HepG2 (cell line): ENCODE results near the gene LAMTOR3. TPM values are rescaled to one million over a fixed set of nuclear protein-coding genes. Genes with fewer than 3 reads are reported as not detected.

Experiments used
- ATAC-seq: fragments of 200-7000 bp; cut with Tn5 transposase; 3 replicates; pipeline ENCODE4 v1.9.1; 2020; ENCODE audit warnings: mild to moderate bottlenecking, moderate library complexity
- BruUV-seq: library from RNA; stranded (reverse); fragments of 400-500 nt; replicated peaks from 2 replicates; lab custom pipeline; 2021; lab: Mats Ljungman, UMichigan
- CTCF ChIA-PET: fragments of 300-600 bp; formaldehyde crosslinking; extraction: SDS; loops from one replicate; lab custom pipeline; 2021; ENCODE audit warnings: low total read pairs, inconsistent platforms, low intra/inter-chr PET ratio; lab: Yijun Ruan, JAX
- POLR2A ChIA-PET: fragments of 350-600 bp; sonication (Branson Sonifier 250); formaldehyde crosslinking; loops from one replicate; lab custom pipeline; 2020; ENCODE audit warnings: antibody characterized with exemption, inconsistent platforms; lab: Yijun Ruan, JAX
- DNase-seq: peaks from one replicate; pipeline ENCODE4 v3.0.0-alpha.2; 2015; ENCODE audit warnings: low spot score
- FAIRE-seq: peaks from 3 replicates; lab custom pipeline; 2011; peaks lifted over from hg19 to GRCh38; lab: Jason Lieb, UNC
- H2AFZ ChIP-seq: one replicate; pipeline ENCODE4 v1.6.1; 2011; ENCODE audit warnings: low read length, inconsistent platforms
- H3K27ac ChIP-seq: fragments of 300-600 bp; 3 replicates; pipeline ENCODE4 v1.8.0; 2011; ENCODE audit warnings: mixed run types, mild to moderate bottlenecking, mixed read lengths, low read length, inconsistent platforms; ENCODE audit not compliant: insufficient read depth; ENCODE audit errors: extremely low read length
- H3K27me3 ChIP-seq, 2 experiments: fragments of 200-600 bp in 1 of 2; 2 replicates in 1 of 2; 3 replicates in 1 of 2; pipeline versions ENCODE4 v1.6.0 to v1.8.0; 2011; ENCODE audit warnings: low read length in 2 of 2, mild to moderate bottlenecking in 2 of 2, moderate library complexity in 2 of 2, inconsistent platforms in 1 of 2; ENCODE audit not compliant: insufficient read depth in 2 of 2, control insufficient read depth in 1 of 2
- H3K36me3 ChIP-seq, 2 experiments: fragments of 200-600 bp in 1 of 2; replicated peaks in 1 of 2; 2 replicates in 1 of 2; 3 replicates in 1 of 2; pipeline versions ENCODE4 v1.5.1 to v1.8.0; 2011; ENCODE audit warnings: low read length in 2 of 2, inconsistent platforms in 1 of 2; ENCODE audit not compliant: insufficient read depth in 2 of 2, control insufficient read depth in 1 of 2
- H3K4me1 ChIP-seq: 2 replicates; pipeline ENCODE4 v1.5.1; 2012; ENCODE audit warnings: low read length, inconsistent platforms; ENCODE audit not compliant: insufficient read depth
- H3K4me2 ChIP-seq: 2 replicates; pipeline ENCODE4 v1.6.0; 2011; ENCODE audit warnings: low read depth, low read length, inconsistent platforms
- H3K4me3 ChIP-seq, 3 experiments: fragments of 200-600 bp in 1 of 3; sonication (generic), shearing (Covaris generic) in 1 of 3; replicated peaks in 1 of 3; 2 replicates each; pipeline ENCODE4 v1.5.1; 2011 to 2016; ENCODE audit warnings: low read length in 3 of 3, inconsistent platforms in 2 of 3, low read depth in 2 of 3, mild to moderate bottlenecking in 2 of 3, control low read depth in 1 of 3, mixed read lengths in 1 of 3; ENCODE audit not compliant: insufficient read depth in 1 of 3
- H3K79me2 ChIP-seq: one replicate; pipeline ENCODE4 v1.6.1; 2011; ENCODE audit warnings: low read length, inconsistent platforms; ENCODE audit not compliant: insufficient read depth
- H3K9ac ChIP-seq: 2 replicates; pipeline ENCODE4 v1.6.0; 2011; ENCODE audit warnings: mild to moderate bottlenecking, low read depth, low read length, inconsistent platforms; ENCODE audit not compliant: insufficient read depth
- H3K9me3 ChIP-seq: 2 replicates; pipeline ENCODE4 v1.5.1; 2012; ENCODE audit warnings: mild to moderate bottlenecking, low read length
- H4K20me1 ChIP-seq: 2 replicates; pipeline ENCODE4 v1.6.0; 2011; ENCODE audit warnings: inconsistent platforms, mild to moderate bottlenecking, low read length, moderate library complexity; ENCODE audit not compliant: insufficient read depth
- DPF2 ChIP-seq: sonication (generic); formaldehyde crosslinking; IDR thresholded peaks from 2 replicates; pipeline ENCODE4 v1.4.0; 2020; ENCODE audit warnings: mild to moderate bottlenecking, low read depth, missing genetic modification reagents, borderline replicate concordance
- FOXA1 ChIP-seq, 2 experiments: fragments of 450-650 bp in 1 of 2; sonication (generic) in 1 of 2; formaldehyde crosslinking in 1 of 2; IDR thresholded peaks; 2 replicates each; pipeline versions ENCODE4 v1.4.0 to v1.6.1; 2016 to 2020; ENCODE audit warnings: missing genetic modification reagents in 1 of 2
- HDAC2 ChIP-seq: sonication (generic); formaldehyde crosslinking; IDR thresholded peaks from 2 replicates; pipeline ENCODE4 v1.4.0; 2020; ENCODE audit warnings: missing genetic modification reagents
- HMG20A ChIP-seq: IDR thresholded peaks from 2 replicates; pipeline ENCODE4 v1.6.1; 2016; ENCODE audit warnings: borderline replicate concordance
- MED1 ChIP-seq: sonication (generic); formaldehyde crosslinking; IDR thresholded peaks from 2 replicates; pipeline ENCODE4 v1.4.0; 2020; ENCODE audit warnings: missing genetic modification reagents
- PHB2 ChIP-seq: fragments of 450-650 bp; IDR thresholded peaks from 2 replicates; pipeline ENCODE4 v1.6.1; 2018; ENCODE audit not compliant: partially characterized antibody
- RCOR2 ChIP-seq: IDR thresholded peaks from 2 replicates; pipeline ENCODE4 v1.6.1; 2016; ENCODE audit warnings: missing biosample characterization, missing genetic modification reagents
- RERE ChIP-seq: IDR thresholded peaks from 2 replicates; pipeline ENCODE4 v1.6.1; 2016; ENCODE audit warnings: low read depth, missing genetic modification reagents, missing compliant biosample characterization
- SP5 ChIP-seq: IDR thresholded peaks from 2 replicates; pipeline ENCODE4 v1.6.1; 2016; ENCODE audit warnings: low read depth, borderline replicate concordance
- U2AF1 ChIP-seq: fragments of 200-400 bp; formaldehyde crosslinking; optimal IDR thresholded peaks from 2 replicates; pipeline ENCODE3; 2017; ENCODE audit warnings: mild to moderate bottlenecking, low read depth, low read length
- ZNF101 ChIP-seq: sonication (generic); formaldehyde crosslinking; IDR thresholded peaks from 2 replicates; pipeline ENCODE4 v1.4.0; 2020; ENCODE audit warnings: mild to moderate bottlenecking, low read depth, missing genetic modification reagents, borderline replicate concordance
- ZNF180 ChIP-seq: sonication (generic); formaldehyde crosslinking; IDR thresholded peaks from 2 replicates; pipeline ENCODE4 v1.4.0; 2020; ENCODE audit warnings: low read depth, missing genetic modification reagents, borderline replicate concordance
- ZNF329 ChIP-seq: sonication (generic); formaldehyde crosslinking; IDR thresholded peaks from 2 replicates; pipeline ENCODE4 v1.9.0; 2021; ENCODE audit warnings: low read depth, mild to moderate bottlenecking, missing genetic modification reagents
- ZNF432 ChIP-seq: sonication (generic); formaldehyde crosslinking; IDR thresholded peaks from 2 replicates; pipeline ENCODE4 v1.5.0; 2020; ENCODE audit warnings: missing genetic modification reagents, mild to moderate bottlenecking, borderline replicate concordance
- ZNF766 ChIP-seq: sonication (generic); formaldehyde crosslinking; IDR thresholded peaks from 2 replicates; pipeline ENCODE4 v1.5.0; 2020; ENCODE audit warnings: missing genetic modification reagents, borderline replicate concordance
- in situ Hi-C: cut with HindIII; loops from 2 replicates; pipeline ENCODE4 v1.10.0; 2017; ENCODE audit warnings: low pct_unique_long_range_greater_than_20kb; ENCODE audit not compliant: extremely low pct_ligation_motif_present
- intact Hi-C: fragments of 100-400 bp; cut with micrococcal nuclease; formaldehyde crosslinking; loops from one replicate; pipeline ENCODE4 v1.10.0; 2022; ENCODE audit not compliant: unreplicated experiment
- polyA plus RNA-seq, 8 experiments: library from polyadenylated mRNA; depleted of rRNA in 3 of 8; stranded (reverse) in 7 of 8; unstranded in 1 of 8; fragments of >200 nt; fragmentation: Illumina TruSeq in 4 of 8; extraction: Trizol in 4 of 8; gene quantifications; 2 replicates each; pipeline versions ENCODE4 v1.2.1 to v1.2.3, GENCODE V29; 2011 to 2016; ENCODE audit warnings: low read depth in 4 of 8, missing spikeins in 1 of 8, mixed read lengths in 1 of 8; ENCODE audit not compliant: insufficient read depth in 1 of 8
- total RNA-seq, 5 experiments: library from RNA; depleted of rRNA; stranded (reverse); fragments of >200 nt; fragmentation: Illumina TruSeq; extraction: Trizol; gene quantifications; 2 replicates each; pipeline ENCODE4 v1.2.3, GENCODE V29; 2016; ENCODE audit warnings: low read depth in 1 of 5

The LAMTOR3 gene
- total and polyA plus RNA-seq, 2 of the 13 experiments (the other 11 are each of a cell fraction or from before 2014, with no cell fraction given), result 47.6 to 49.1 TPM

- POLR2A ChIA-PET, result no interaction called here
- FAIRE-seq (no peak), ATAC-seq (no peak), DNase-seq (no peak)
- CTCF ChIA-PET, result no interaction called here
- H2AFZ ChIP-seq, result no peak overlapping the region
- H3K27me3 ChIP-seq, result no peaks in the 10 kb centered on the region
- TF ChIP-seq ZNF432 (CRISPR knock-in tag), result no peak
- TF ChIP-seq ZNF180 (CRISPR knock-in tag), result no peak
- TF ChIP-seq U2AF1, result no peak
- TF ChIP-seq HDAC2 (CRISPR knock-in tag), result no peak
- no peak for TF ChIP-seq ZNF766
- TF ChIP-seq ZNF101 (CRISPR knock-in tag), result no peak
- TF ChIP-seq RERE, result no peak
- no peak for TF ChIP-seq RCOR2
- TF ChIP-seq PHB2, result no peak
- no peak for TF ChIP-seq ZNF329 (CRISPR knock-in tag)
- no peak for TF ChIP-seq DPF2 (CRISPR knock-in tag)
- TF ChIP-seq MED1 (CRISPR knock-in tag), result no peak
- TF ChIP-seq HMG20A (CRISPR knock-in tag), result no peak
- TF ChIP-seq FOXA1 (IDR thresholded peaks at IDR 0.05), result no peak
- no peak for TF ChIP-seq FOXA1 (CRISPR knock-in tag; IDR thresholded peaks at IDR 0.05)
- TF ChIP-seq SP5 (CRISPR knock-in tag), result no peak
- H3K4me1 ChIP-seq, result no peaks in the 10 kb centered on the region
- no peak overlapping the region for H3K4me3 ChIP-seq
- H3K9ac ChIP-seq, result no peak overlapping the region
- H3K79me2 ChIP-seq, result no peaks in the 10 kb centered on the region
- in situ Hi-C loops (no loop called here), intact Hi-C loops (no loop called here)
- H3K36me3 ChIP-seq, result no peaks in the 10 kb centered on the region
- H4K20me1 ChIP-seq, result no peaks in the 10 kb centered on the region
- H3K9me3 ChIP-seq, result no peaks in the 10 kb centered on the region
- no peak overlapping the region for H3K4me2 ChIP-seq
- no TSS peak for BruUV-seq
- H3K27ac ChIP-seq, result no peak overlapping the region
These were observed 21.7 kb downstream of the LAMTOR3 start for GRCh38 chr4:99872570-99872969.
